HG03558 (cell line): Measurements from ENCODE around the gene DDN.

ENCODE experiments used
- ATAC-seq: cut with Tn5 transposase; IDR thresholded peaks from one replicate; pipeline ENCODE4 v1.9.1; 2021; ENCODE audit warnings: moderate number of reproducible peaks; ENCODE audit not compliant: unreplicated experiment; ENCODE audit errors: extremely low read depth

DDN gene

GRCh38 chr12:48969833-48970701, 29.1 kb downstream of the DDN start:
- ATAC-seq, result no peak

GRCh38 chr12:48969160-48969771, 29.9 kb downstream of the DDN start:
- no peak for ATAC-seq

- no peak for ATAC-seq
Observed at GRCh38 chr12:48968467-48968866, 30.7 kb downstream of the DDN start.

DNA sequence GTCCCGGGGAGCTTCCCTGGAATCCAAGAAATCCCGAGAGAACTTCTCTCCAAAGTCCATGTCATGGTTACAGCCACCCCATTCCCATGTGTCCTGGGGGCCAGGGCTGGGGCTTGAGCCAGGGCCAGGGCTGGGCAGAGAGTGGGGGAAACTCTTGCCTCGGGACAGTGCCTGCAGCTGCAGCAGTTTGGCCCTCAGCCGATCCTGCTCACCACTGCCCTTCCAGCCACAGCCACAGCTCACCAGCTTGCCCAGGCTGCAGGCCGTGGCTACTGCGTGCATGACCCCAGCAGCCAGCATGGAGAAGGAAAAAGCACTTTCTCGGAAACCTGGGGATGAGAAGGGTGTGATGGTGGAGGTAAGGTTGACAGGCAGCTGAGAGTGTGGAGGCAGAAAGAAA, 31.2 kb downstream of the DDN start:
- ATAC-seq, result no peak

DNA sequence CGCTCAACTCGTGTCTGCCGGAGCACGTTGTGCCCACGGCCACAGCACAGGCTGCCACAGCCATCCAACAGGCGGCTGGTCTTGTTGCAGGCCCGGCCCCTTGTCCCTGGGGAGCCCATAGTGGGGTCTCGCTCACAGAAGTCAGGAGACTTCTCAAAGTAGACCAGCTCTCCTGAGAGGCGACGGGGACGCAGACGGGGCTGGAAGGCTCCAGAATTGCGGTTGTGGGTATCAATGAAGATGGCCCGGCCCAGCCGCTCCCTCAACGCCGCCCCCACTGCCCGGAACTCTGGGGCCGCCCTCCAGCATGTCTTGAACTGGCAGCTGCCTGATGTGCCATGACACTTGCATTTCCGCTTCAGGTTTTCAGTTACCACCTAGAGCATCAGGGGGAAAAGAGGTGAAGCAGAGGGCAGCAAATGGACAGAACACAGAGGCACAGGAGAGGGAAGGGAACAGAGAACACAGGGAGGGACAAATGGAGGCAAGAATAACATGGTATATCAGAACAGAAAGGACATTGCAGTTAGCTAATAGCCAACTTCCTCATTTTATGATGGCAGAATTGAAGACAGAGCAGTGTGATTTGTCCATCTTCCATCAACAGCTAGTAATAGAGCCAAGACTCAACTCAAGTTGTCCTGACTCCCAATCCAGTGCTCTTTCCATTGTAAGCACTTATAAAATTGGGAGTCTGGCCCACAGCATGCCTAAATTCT, 32.8 kb downstream of the DDN start:
- no peak for ATAC-seq

GRCh38 chr12:48965298-48965838, 33.8 kb downstream of the DDN start:
- ATAC-seq, result no peak

- ATAC-seq, result no peak
Observed at GRCh38 chr12:48961801-48962200, 37.4 kb downstream of the DDN start.

GRCh38 chr12:48961331-48961730, 37.8 kb downstream of the DDN start:
- no peak for ATAC-seq

GRCh38 chr12:48960834-48961233, 38.3 kb downstream of the DDN start:
- ATAC-seq, result no peak

DNA sequence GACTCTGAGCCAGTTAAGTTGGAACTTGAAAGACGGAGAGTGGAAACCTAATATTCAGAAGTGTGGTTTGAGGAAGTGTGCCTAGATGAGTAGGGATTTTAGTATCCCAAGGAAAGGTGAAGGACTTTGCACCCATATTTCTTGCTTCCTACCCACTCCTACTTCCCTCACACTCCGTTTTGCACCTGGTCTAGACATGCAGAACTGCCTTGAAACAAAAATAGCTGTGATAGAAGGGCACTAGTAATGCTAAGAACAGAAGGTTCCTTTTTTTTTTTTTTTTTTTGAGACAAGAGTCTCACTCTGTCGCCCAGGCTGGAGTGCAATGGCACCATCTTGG, 41.2 kb downstream of the DDN start:
- ATAC-seq, result no peak

DNA sequence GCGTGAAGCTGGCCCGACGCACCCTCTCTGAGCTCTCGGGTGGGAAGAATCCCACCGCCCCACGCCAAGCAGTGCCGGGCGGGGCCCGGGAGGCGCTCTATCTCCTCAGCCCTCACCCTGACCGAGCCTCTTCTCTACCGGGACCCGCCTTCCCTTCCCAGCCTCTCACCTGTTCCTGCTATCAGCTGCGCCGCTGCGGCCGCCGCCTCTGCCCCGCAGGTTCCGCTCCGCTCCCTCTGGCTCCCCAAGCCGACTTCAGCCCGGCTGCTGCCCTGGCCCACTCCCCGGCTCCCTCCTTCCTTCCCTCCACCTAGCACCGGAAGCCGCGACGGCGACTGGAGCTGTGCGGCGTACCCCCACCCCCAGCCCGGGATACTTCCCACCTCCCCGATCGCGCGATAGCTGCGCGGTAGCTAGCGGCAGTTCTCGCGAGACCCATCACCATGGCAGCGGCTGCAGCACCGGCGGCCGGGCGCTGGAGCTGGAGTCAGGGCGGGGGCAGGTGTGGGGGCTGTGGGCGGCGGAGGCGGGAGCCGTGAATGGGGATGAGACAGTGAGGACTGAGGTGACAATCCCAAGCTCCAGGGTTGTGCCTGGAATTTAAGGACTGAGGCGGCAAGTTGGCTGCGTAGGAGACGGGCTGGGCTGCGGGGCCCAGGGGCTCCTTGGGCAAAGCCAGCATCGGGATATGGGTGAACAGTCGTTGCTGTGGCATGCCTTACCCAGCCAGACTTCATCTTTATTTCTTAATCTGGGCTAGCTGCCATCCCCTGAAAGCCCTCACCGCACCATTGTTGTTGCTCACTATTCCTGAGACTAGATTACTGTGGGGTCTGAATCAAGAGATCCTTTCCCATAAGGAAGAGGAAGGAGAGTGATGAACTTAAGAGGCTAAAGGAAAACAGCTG, 41.8 kb downstream of the DDN start, which contains the start of gene ARF3:
Gene ARF3 (minus strand): TSS at position 347 of the 908 bp plus-strand sequence. CDS start 16,392 bp downstream, outside the sequence.
- no peak for ATAC-seq

- ATAC-seq, result no peak
Observed at GRCh38 chr12:48956279-48957140, 42.7 kb downstream of the DDN start.

DNA sequence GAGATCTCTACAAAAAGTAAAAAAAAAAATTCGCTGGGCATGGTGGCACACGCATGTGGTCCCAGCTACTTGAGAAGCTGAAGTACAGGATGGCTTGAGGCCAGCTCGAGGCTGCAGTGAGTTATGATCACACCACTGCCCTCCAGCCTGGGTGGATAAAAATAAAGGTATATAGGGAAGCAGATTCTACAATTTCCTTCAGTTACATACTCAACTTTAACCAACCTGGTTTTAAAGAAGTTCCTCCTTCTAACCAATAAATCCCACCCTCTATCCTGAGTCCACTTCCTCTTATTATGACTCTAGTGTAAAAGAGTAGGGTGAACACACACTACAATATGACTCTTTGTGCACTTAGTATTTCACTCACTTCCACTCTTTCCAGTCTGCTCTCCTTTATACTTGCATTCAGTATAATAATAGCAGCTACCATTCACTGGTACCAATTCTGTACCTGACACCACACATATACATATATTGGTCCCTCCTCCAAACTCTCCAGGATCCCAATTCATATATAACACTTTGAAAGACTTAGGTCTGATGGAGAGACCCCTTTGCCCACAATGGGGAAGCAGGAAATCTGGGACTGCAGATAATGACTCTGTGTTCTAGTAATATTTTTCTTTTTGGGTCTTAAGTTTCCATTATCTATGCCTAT, 44.2 kb downstream of the DDN start:
- no peak for ATAC-seq

DNA sequence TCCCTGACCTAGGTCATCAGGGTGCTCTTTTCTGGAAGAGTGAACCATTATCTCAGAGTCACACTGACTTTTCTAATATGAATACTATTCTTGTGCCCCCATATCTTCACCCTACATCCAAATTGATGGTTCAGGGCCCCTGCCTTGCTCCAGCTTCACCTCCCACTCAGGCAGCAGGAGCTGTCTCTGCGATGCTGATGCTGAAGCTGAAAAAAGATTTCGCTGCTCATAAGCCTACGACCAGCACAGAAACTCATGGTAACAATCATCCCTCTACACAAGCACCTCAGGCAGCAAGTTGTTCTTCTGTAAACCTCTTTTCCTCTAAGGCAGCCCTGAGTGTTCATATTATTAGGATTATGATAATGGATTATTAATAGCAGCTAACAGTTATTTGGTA, 45.1 kb downstream of the DDN start:
- no peak for ATAC-seq

- no peak for ATAC-seq
Observed at GRCh38 chr12:48952691-48953090, 46.5 kb downstream of the DDN start.

GRCh38 chr12:48947727-48948126, 51.4 kb downstream of the DDN start:
- no peak for ATAC-seq

DNA sequence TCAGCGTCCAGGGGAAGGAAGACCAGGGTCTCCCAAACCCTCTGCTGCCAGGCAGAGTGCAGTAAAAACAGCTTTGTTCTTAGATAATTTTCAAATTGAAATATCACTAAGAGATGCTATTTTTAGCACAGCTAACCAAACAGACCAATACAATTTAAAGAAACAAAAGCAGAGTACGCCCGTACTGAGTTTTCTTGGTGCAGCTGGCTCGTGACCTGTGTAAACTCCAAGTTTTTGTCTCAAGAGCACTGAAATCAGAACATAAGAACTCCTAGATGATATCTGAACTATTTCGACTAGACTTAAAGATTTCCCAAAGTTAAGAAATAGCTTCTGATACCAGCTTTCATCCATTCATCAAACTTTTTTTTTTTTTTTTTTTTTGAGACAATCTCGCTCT, 52.2 kb downstream of the DDN start:
- no peak for ATAC-seq

- no peak for ATAC-seq
Observed at GRCh38 chr12:48946205-48946604, 53.0 kb downstream of the DDN start.
